Progenitor cell of endocrine pancreas (in vitro differentiated cells): ENCODE results near the gene AZU1. TPM values are rescaled to one million over a fixed set of nuclear protein-coding genes. Genes with fewer than 3 reads are reported as not detected.
A peak's percentile ranks its signal among the peaks of the same experiment; 100 is the strongest.
"Not testable (repeated sequence)": the region's sequence is repeated elsewhere in the genome, so short reads cannot be mapped to it uniquely, and the experiment has no call there.

ENCODE experiments used
- DNase-seq: peaks from one replicate; pipeline ENCODE4 v3.0.0; 2021; ENCODE audit warnings: low spot score; ENCODE audit not compliant: unreplicated experiment
- H3K27ac Mint-ChIP-seq: 2 replicates; pipeline ENCODE4 v1.8.0; 2021; ENCODE audit warnings: mild to moderate bottlenecking, moderate library complexity, mixed read lengths
- H3K27me3 Mint-ChIP-seq: 2 replicates; pipeline ENCODE4 v1.8.0; 2021; ENCODE audit warnings: mixed read lengths
- H3K36me3 Mint-ChIP-seq: 2 replicates; pipeline ENCODE4 v1.8.0; 2022; ENCODE audit warnings: mixed read lengths; ENCODE audit not compliant: insufficient read depth
- H3K4me1 Mint-ChIP-seq: 2 replicates; pipeline ENCODE4 v1.8.0; 2021; ENCODE audit warnings: low read depth, mixed read lengths
- H3K4me3 Mint-ChIP-seq: 2 replicates; pipeline ENCODE4 v1.8.0; 2021; ENCODE audit warnings: low read depth, mild to moderate bottlenecking, moderate library complexity, mixed read lengths
- H3K9me3 Mint-ChIP-seq: 2 replicates; pipeline ENCODE4 v1.8.0; 2021; ENCODE audit warnings: low read depth, mixed read lengths
- total RNA-seq: library from RNA; stranded (reverse); gene quantifications from 2 replicates; pipeline ENCODE4 v1.2.1, GENCODE V29; 2021
- TF ChIP-seq, protein P1 (sequence below): fragments of 200-600 bp; sonication (generic); IDR thresholded peaks from one replicate; pipeline ENCODE4 v1.5.0; 2021; ENCODE audit warnings: antibody characterized with exemption, mild to moderate bottlenecking; ENCODE audit not compliant: unreplicated experiment

The AZU1 gene
- total RNA-seq, 1 donor from 2014 or later, result 5.1 TPM

DNA sequence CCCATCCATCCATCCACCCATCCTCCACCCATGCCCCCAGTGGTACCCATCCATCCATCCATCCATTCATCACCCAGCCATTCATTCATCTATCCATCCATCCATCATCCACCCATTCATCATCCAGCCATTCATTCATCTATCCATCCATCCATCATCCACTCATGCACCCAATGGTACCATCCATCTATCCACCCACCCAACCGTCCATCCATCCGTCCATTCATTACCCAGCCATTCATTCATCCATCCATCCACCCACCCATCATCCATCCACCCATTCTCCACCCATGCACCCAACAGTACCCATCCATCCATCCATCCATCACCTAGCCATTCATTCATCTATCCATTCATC, 11.2 kb upstream of the AZU1 start:
- no peak overlapping the region for H3K4me3 Mint-ChIP-seq
- H3K27me3 Mint-ChIP-seq, result no peaks in the 10 kb centered on the region
- no peak overlapping the region for H3K27ac Mint-ChIP-seq
- TF ChIP-seq, protein P1, sequence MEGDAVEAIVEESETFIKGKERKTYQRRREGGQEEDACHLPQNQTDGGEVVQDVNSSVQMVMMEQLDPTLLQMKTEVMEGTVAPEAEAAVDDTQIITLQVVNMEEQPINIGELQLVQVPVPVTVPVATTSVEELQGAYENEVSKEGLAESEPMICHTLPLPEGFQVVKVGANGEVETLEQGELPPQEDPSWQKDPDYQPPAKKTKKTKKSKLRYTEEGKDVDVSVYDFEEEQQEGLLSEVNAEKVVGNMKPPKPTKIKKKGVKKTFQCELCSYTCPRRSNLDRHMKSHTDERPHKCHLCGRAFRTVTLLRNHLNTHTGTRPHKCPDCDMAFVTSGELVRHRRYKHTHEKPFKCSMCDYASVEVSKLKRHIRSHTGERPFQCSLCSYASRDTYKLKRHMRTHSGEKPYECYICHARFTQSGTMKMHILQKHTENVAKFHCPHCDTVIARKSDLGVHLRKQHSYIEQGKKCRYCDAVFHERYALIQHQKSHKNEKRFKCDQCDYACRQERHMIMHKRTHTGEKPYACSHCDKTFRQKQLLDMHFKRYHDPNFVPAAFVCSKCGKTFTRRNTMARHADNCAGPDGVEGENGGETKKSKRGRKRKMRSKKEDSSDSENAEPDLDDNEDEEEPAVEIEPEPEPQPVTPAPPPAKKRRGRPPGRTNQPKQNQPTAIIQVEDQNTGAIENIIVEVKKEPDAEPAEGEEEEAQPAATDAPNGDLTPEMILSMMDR, result no peak
- no peaks in the 10 kb centered on the region for H3K4me1 Mint-ChIP-seq
- peaks cover 4% of the 10 kb centered on the region for H3K9me3 Mint-ChIP-seq
- peaks cover 23% of the 10 kb centered on the region for H3K36me3 Mint-ChIP-seq
- no peak for DNase-seq

DNA sequence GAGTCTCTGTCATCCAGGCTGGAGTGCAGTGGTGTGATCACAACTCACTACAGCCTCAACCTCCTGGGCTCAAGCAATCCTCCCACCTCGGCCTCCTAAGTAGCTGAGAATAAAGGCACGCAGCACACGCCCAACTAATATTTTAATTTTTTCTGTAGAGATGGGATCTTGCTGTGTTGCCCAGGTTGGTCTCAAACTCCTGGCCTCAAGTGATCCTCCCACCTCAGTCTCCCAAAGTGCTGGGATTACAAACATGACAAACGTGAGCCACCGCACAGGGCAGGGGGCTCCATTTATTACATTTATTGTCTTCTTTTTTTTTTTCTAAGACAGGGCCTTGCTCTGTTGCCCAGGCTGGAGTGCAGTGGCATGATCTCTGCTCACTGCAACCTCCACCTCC, 7.4 kb upstream of the AZU1 start:
- not testable (repeated sequence) for DNase-seq, H3K9me3 Mint-ChIP-seq, H3K27me3 Mint-ChIP-seq, H3K4me1 Mint-ChIP-seq, H3K27ac Mint-ChIP-seq, H3K36me3 Mint-ChIP-seq
- peak overlapping the region; percentile 74 for H3K4me3 Mint-ChIP-seq

DNA sequence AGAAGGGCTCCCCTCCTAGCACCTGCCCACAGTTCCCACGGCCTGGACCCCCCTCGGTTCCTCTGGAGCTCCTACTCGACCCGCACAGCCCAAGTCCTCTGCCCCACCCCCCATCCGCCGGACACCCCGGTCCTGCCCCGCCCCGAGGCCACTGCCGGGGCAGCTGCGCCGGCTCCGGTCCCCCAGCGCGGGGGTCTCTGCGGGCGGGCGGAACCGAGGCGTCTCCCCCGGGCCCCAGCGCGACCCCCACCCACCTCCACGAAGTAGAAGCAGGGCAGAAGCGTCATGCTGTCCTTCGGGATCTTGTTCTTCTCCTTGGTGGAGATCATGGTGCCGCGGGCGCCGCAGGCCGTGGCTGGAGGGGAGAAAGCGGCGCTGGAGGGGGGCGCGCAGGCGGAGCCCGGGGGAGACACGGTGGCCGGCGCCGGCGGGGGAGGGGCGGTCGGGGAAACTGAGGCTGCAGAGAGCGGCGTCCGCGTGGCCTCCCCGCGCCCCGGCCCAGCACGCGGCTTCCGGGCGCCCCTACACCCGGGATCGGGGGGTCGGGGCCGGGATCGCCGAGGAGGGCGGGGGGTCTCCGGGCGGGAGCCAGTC, 6.3 kb upstream of the AZU1 start:
- peaks cover 5% of the 10 kb centered on the region for H3K36me3 Mint-ChIP-seq
- H3K27ac Mint-ChIP-seq, result no peak overlapping the region
- H3K9me3 Mint-ChIP-seq, result peaks cover 3% of the 10 kb centered on the region
- peak; percentile 45 for DNase-seq
- TF ChIP-seq, protein P1, result no peak
- peak overlapping the region; percentile 74 for H3K4me3 Mint-ChIP-seq
- peaks cover 2% of the 10 kb centered on the region for H3K4me1 Mint-ChIP-seq
- H3K27me3 Mint-ChIP-seq, result no peaks in the 10 kb centered on the region

DNA sequence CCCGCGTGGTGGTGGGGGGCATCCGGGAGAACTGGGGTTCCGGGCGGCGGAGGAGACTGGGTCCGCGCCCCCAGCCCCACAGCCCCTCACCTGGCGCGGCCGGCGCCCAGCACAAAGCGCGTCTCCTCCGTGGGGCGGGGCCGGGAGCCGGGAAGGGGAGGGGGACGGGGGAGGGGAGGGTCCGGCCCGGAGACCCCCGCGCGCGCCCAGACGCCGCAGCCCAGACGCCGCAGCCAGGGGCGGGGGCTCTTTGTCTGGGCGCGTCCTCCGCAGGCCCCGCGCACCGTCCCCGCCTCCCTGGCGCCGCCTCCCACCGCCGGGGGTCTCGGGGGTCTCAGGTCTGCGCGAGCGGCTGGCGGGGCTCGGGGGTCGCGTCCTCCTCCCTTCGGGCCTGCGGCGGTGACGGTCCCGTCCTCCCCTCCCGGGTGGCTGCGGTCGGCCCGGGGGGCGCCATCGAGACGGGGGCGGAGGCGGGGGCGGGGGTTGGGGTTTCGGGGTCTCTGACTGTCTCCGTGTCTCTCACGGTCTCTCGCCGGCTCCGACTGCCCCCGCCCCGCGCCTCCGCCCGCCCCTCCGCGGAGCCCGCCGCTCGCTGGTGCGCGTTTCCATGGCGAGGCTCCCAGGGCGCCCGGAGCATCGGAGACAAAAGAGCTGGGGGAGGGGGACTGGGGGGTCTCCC, 5.7 kb upstream of the AZU1 start, which contains the start of gene PLPPR3:
PLPPR3 (minus strand) TSS at position 131 of the 679 bp plus-strand sequence. CDS start 396 bp downstream, outside the sequence.
- peak; percentile 51 for DNase-seq
- Mint-ChIP-seq H3K4me1 (peaks cover 2% of the 10 kb centered on the region), H3K4me3 (peak within 1 kb of the TSS; percentile 74), H3K27me3 (no peaks in the 10 kb centered on the region), H3K36me3 (peaks cover 1% of the 10 kb centered on the region), H3K9me3 (no peaks in the 10 kb centered on the region), H3K27ac (no peak within 1 kb of the TSS)
- TF ChIP-seq, protein P1, result no peak

DNA sequence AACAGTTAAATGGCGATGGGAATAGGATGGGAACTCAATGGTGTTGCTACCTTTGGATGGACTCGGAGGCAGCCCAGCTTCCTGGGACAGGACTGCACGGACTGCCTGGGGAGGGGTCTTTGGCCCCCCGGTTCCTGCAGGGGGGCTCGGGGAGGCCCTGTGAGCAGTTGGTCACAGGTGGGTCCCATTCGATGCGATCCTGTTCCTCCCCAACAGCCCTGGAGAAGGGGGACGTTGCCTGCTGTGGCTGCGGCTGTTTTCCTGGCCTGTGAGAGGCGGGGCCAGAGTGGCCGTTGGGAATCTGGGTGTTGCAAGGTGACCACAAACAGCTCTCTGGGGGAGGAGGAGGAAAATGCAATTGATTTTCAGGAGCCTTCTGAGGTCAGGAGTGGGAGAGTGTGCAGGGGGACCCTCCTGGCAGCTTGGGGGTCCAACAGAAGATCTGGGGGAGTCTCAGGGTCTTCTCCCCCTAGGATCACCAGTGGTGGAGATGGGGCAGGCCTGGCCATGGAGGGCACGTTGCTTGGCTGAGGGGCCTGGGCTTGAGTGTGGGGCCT, 4.0 kb upstream of the AZU1 start:
- H3K4me1 Mint-ChIP-seq, result peaks cover 2% of the 10 kb centered on the region
- peak overlapping the region; percentile 68 for H3K4me3 Mint-ChIP-seq
- H3K36me3 Mint-ChIP-seq, result no peaks in the 10 kb centered on the region
- H3K27me3 Mint-ChIP-seq, result no peaks in the 10 kb centered on the region
- no peaks in the 10 kb centered on the region for H3K9me3 Mint-ChIP-seq
- TF ChIP-seq, protein P1, result no peak
- DNase-seq, result no peak
- peak overlapping the region; percentile 49 for H3K27ac Mint-ChIP-seq
